ENCODE results near the gene FITM1. TPM values are rescaled to one million over a fixed set of nuclear protein-coding genes. Genes with fewer than 3 reads are reported as not detected.

The FITM1 gene
- total RNA-seq, 1 donor from 2014 or later = 1.0 TPM

DNA sequence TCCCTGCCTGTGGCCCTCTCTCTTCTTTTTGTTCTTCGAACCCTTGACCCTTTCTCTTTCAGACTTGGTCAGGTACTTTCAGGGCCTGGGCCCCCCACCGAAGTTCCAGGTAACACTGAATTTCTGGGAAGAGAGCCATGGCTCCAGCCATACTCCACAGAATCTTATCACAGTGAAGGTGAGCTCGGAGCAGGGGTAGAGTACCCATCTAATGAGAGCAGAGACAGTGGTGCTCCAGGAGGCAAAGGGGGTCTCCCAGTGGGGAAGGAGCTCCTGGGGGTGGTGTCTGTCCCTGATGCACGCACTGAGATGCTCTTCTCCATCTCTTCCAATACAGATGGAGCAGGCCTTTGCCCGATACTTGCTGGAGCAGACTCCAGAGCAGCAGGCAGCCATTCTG lies 35.3 kb downstream of the FITM1 start:
- Mint-ChIP-seq H3K4me3 (ENCODE audit: low read depth) (no peak overlapping the region), H3K36me3 (ENCODE audit: low read depth) (peaks cover 89% of the 10 kb centered on the region), H3K27me3 (ENCODE audit: low read depth) (no peaks in the 10 kb centered on the region), H3K9me3 (no peaks in the 10 kb centered on the region), H3K27ac (no peak overlapping the region), H3K4me1 (ENCODE audit: low read depth) (peaks cover 42% of the 10 kb centered on the region)
- no peak for DNase-seq (ENCODE audit: low spot score)
- intact Hi-C loops (cut with micrococcal nuclease) = no loop called here

DNA sequence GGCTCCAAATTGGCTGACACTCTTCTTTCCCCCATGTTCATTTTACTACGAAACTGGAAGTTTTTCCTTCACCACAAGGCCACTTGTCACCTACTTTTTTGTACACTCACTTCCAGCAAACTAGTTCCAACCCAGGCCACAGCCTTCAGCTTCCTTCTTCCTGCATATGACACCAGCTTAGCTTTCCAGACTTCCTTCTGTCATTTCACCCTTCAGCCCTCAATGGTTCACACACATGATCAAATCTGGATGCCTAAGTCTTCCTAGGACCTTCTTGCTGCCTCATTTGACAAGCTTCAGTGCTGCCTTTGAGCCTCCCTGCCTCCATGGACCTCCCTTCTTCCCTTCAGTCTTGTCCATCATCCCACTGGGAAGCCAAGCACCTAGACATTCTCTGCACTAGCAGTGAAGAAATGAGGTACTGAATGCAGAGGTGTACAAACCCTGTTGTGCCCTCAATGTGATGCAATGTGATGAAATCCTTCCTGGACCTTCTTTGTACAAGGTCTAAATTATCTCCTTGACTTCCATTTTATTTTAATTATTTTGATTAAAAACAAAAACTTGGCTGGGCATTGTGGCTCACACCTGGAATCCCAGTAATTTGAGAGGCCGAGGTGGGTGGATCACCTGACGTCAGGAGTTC lies 37.1 kb downstream of the FITM1 start:
- Mint-ChIP-seq H3K9me3 (no peaks in the 10 kb centered on the region), H3K36me3 (ENCODE audit: low read depth) (peaks cover 86% of the 10 kb centered on the region), H3K4me1 (ENCODE audit: low read depth) (peaks cover 40% of the 10 kb centered on the region), H3K27ac (peak overlapping the region; percentile 74), H3K4me3 (ENCODE audit: low read depth) (no peak overlapping the region), H3K27me3 (ENCODE audit: low read depth) (no peaks in the 10 kb centered on the region)
- intact Hi-C loops (cut with micrococcal nuclease) = no loop called here
- no peak for DNase-seq (ENCODE audit: low spot score)

DNA sequence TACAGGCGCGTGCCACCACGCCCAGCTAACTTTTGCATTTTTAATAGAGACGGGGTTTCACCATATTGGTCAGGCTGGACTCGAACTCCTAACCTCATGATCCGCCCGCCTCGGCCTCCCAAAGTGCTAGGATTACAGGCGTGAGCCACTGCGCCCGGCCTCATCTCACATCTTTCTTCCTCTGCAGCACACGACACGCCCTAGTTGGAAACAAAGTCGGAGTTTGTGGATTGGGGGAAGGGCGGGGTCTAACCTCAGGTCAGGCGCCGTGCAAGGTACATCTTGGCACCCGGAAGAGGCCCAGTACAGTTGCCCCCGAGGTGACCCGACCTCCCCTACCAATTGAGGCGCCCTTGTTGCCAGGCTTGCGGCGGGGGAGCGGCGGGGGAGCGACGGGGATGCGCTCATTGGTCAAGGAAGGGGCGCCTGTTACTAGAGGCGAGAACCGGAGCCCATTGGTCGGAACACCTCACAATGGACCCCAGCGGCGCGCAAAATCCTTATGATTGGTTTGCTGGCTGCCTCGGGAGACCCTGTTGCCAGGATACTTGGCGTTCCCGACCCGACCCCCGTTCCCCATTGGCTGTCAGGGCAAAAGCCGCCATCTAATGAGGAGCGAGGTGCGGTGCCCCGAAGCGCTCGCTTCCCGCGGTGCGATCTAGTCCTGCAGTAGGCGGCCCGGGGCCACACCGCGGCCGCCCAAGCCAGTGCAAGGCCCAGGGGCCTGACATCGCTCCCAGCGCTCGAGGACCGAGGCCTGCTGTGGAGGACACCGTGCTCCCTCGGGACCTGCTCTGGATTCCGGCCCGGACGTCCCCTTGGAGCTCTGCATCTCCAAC lies 41.2 kb downstream of the FITM1 start, which contains the start of gene REC8:
TSS of gene REC8 (plus strand) at position 659 of the 839 bp plus-strand sequence. CDS start 473 bp downstream, outside the sequence.
- Mint-ChIP-seq H3K4me3 (ENCODE audit: low read depth) (peak within 1 kb of the TSS; percentile 69), H3K4me1 (ENCODE audit: low read depth) (peaks cover 27% of the 10 kb centered on the region), H3K36me3 (ENCODE audit: low read depth) (peaks cover 70% of the 10 kb centered on the region), H3K27me3 (ENCODE audit: low read depth) (no peaks in the 10 kb centered on the region), H3K9me3 (no peaks in the 10 kb centered on the region), H3K27ac (peak within 1 kb of the TSS; percentile 58)
- peak; percentile 41 for DNase-seq (ENCODE audit: low spot score)
- intact Hi-C loops (cut with micrococcal nuclease) = no loop called here

DNA sequence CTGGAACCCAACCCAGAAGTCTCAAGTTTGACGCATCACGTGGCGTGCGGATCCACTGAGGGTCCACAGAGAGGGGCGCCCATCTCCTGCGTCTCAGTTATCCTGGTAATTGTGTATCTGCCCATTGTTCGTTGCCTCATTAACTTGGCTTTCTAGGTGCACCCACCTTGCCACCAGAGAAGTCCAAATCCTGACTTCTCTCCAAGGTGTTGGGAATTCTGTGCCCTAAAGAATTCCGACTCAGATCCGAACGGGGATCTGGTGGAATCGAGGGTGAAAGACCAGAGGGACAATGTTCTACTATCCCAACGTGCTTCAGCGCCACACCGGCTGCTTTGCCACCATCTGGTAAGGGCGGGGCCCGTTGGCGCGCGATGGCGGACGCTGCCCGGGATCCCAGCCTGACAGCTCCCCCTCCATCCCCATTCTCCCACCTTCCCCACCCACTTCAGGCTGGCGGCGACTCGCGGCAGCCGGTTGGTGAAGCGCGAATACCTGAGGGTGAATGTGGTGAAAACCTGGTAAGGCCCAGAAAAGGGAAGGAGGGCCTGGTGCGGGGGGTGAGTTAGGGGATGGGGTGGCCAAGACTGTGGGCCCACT lies 41.9 kb downstream of the FITM1 start:
- Mint-ChIP-seq H3K9me3 (no peaks in the 10 kb centered on the region), H3K4me1 (ENCODE audit: low read depth) (peaks cover 24% of the 10 kb centered on the region), H3K27me3 (ENCODE audit: low read depth) (no peaks in the 10 kb centered on the region), H3K27ac (no peak overlapping the region), H3K4me3 (ENCODE audit: low read depth) (peak overlapping the region; percentile 60), H3K36me3 (ENCODE audit: low read depth) (peaks cover 70% of the 10 kb centered on the region)
- intact Hi-C loops (cut with micrococcal nuclease) = no loop called here
- no peak for DNase-seq (ENCODE audit: low spot score)

DNA sequence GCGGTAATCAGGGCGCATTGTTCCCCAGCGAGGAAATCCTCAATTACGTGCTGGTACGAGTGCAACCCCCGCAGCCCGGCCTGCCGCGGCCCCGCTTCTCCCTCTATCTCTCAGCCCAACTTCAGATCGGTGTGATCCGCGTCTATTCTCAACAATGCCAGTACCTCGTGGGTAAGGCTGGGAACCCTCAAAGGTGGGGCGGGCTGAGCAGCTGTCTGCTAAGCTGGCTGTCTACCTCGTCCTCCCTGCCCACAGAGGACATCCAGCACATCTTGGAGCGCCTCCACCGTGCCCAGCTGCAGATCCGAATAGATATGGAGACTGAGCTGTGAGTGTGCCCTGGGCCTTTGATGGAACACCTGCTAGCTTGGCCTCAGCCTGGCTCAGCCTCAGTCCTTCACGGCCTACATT lies 42.4 kb downstream of the FITM1 start:
- intact Hi-C loops (cut with micrococcal nuclease) = no loop called here
- H3K4me1 Mint-ChIP-seq (ENCODE audit: low read depth) = peaks cover 21% of the 10 kb centered on the region
- H3K27ac Mint-ChIP-seq = no peak overlapping the region
- no peak for DNase-seq (ENCODE audit: low spot score)
- H3K9me3 Mint-ChIP-seq = no peaks in the 10 kb centered on the region
- H3K36me3 Mint-ChIP-seq (ENCODE audit: low read depth) = peaks cover 69% of the 10 kb centered on the region
- H3K4me3 Mint-ChIP-seq (ENCODE audit: low read depth) = no peak overlapping the region
- H3K27me3 Mint-ChIP-seq (ENCODE audit: low read depth) = no peaks in the 10 kb centered on the region

DNA sequence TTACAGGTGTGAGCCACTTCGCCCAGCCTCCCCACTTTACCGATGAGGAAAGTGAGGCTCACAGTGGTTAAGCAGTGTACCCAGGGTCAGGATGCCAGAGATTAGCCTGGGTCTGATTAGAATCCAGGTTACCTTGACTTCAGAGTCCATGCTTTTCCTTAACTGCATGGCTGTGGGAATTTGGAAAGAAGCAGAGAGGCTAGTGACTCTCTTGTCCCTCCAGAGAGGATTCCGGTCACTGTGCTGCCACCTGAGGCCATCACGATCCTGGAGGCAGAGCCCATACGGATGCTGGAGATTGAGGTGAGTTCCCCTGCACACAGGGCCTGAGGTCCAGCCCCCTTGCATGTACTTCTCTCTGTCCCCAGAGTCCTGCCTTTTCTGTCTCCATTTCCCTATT lies 46.1 kb downstream of the FITM1 start:
- intact Hi-C loops (cut with micrococcal nuclease) = no loop called here
- DNase-seq (ENCODE audit: low spot score) = no peak
- peaks cover 67% of the 10 kb centered on the region for H3K36me3 Mint-ChIP-seq (ENCODE audit: low read depth)
- no peak overlapping the region for H3K4me3 Mint-ChIP-seq (ENCODE audit: low read depth)
- peaks cover 7% of the 10 kb centered on the region for H3K4me1 Mint-ChIP-seq (ENCODE audit: low read depth)
- no peaks in the 10 kb centered on the region for H3K27me3 Mint-ChIP-seq (ENCODE audit: low read depth)
- H3K9me3 Mint-ChIP-seq = no peaks in the 10 kb centered on the region
- no peak overlapping the region for H3K27ac Mint-ChIP-seq

DNA sequence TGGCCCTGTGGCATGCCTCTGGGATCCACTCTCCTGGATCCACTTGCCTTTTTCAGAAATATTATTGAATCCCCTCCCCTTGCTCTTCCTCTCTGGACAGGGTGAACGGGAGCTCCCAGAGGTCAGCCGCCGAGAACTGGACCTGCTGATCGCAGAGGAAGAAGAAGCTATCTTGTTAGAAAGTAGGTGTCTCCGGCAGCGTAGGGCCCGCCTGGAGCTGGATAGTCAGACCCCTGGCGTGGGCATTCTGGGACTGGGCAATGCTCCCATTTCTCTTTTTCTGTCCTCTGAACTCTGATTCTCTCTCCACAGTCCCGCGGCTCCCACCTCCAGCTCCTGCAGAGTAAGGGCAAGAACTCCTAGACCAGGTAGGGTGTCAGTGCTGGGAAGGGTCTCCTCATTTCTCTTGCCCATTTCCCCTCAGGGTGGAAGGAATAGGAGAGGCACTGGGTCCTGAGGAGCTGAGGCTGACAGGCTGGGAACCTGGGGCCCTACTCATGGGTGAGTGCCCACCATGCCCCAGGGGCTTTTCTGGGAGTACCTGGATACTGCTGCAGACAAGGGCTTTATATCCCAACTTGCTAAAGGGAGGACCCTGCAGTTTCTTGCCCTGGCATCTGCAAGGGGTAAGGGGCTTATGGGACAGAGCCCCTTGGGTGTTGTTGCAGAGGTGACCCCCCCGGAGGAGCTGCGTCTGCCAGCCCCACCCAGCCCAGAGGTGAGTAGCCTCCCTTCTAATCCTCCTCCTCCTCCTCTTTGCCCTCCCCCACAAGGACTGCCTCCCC lies 46.8 kb downstream of the FITM1 start:
- Mint-ChIP-seq H3K27ac (no peak overlapping the region), H3K27me3 (ENCODE audit: low read depth) (no peaks in the 10 kb centered on the region), H3K4me1 (ENCODE audit: low read depth) (peaks cover 6% of the 10 kb centered on the region), H3K9me3 (no peaks in the 10 kb centered on the region), H3K4me3 (ENCODE audit: low read depth) (no peak overlapping the region), H3K36me3 (ENCODE audit: low read depth) (peaks cover 70% of the 10 kb centered on the region)
- intact Hi-C loops (cut with micrococcal nuclease) = no loop called here
- no peak for DNase-seq (ENCODE audit: low spot score)

DNA sequence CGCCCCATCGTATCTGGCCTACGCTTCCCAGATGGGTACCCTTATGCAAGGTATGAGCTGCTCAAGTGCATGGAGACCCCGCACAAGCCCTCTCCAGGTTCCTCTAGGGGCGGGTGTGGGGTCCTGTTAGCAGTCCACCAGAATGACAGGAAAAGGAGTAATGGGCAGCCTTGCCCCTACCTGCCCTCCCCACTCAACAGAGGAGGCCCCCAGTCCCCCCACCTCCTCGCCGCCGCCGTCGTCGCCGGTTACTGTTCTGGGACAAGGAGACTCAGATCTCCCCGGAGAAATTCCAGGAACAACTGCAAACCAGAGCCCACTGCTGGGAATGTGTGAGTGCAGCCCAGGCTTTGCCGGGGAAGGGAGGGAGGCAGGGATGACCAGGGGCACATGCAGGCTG lies 47.4 kb downstream of the FITM1 start:
- intact Hi-C loops (cut with micrococcal nuclease) = no loop called here

DNA sequence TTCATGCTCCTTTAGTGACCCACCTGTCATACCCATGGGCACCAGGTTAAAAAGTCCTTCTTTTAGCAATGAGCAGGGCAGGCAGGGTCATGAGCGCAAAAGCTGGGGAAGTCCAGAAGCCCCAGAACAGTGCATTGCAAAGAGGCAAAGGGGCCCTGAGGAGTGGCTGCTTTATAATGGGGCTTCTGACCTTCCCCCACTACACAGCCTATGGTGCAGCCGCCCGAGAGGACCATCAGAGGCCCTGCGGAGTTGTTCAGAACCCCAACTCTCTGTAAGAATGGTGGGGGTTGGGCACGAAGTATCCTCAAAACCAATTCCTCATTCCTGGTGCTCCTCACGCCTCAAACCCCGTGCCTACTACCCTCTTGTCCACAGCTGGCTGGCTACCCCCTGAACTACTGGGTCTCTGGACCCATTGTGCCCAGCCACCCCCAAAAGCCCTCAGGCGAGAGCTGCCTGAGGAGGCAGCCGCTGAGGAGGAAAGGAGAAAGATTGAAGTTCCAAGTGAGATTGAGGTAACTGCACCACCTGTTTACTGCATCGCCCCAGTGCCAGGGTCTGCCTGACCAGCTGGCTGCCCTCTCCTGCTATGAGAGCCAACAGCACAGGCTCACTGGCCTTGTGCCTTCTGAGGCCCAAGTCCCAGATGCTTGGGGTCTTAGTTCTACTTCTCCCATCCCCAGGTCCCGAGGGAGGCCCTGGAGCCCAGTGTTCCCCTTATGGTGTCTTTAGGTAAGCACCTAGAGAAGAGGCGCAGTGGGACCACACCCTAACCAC lies 48.1 kb downstream of the FITM1 start:
- H3K9me3 Mint-ChIP-seq = no peaks in the 10 kb centered on the region
- DNase-seq (ENCODE audit: low spot score) = no peak
- no peaks in the 10 kb centered on the region for H3K27me3 Mint-ChIP-seq (ENCODE audit: low read depth)
- no peak overlapping the region for H3K27ac Mint-ChIP-seq
- peaks cover 4% of the 10 kb centered on the region for H3K4me1 Mint-ChIP-seq (ENCODE audit: low read depth)
- intact Hi-C loops (cut with micrococcal nuclease) = no loop called here
- H3K36me3 Mint-ChIP-seq (ENCODE audit: low read depth) = peaks cover 73% of the 10 kb centered on the region
- H3K4me3 Mint-ChIP-seq (ENCODE audit: low read depth) = no peak overlapping the region

More for the DNA sequence above, 47.4 kb downstream of the FITM1 start:
- DNase-seq (ENCODE audit: low spot score) = no peak
- Mint-ChIP-seq H3K27me3 (ENCODE audit: low read depth) (no peaks in the 10 kb centered on the region), H3K36me3 (ENCODE audit: low read depth) (peaks cover 73% of the 10 kb centered on the region), H3K4me3 (ENCODE audit: low read depth) (no peak overlapping the region), H3K9me3 (no peaks in the 10 kb centered on the region), H3K4me1 (ENCODE audit: low read depth) (peaks cover 6% of the 10 kb centered on the region), H3K27ac (no peak overlapping the region)

DNA sequence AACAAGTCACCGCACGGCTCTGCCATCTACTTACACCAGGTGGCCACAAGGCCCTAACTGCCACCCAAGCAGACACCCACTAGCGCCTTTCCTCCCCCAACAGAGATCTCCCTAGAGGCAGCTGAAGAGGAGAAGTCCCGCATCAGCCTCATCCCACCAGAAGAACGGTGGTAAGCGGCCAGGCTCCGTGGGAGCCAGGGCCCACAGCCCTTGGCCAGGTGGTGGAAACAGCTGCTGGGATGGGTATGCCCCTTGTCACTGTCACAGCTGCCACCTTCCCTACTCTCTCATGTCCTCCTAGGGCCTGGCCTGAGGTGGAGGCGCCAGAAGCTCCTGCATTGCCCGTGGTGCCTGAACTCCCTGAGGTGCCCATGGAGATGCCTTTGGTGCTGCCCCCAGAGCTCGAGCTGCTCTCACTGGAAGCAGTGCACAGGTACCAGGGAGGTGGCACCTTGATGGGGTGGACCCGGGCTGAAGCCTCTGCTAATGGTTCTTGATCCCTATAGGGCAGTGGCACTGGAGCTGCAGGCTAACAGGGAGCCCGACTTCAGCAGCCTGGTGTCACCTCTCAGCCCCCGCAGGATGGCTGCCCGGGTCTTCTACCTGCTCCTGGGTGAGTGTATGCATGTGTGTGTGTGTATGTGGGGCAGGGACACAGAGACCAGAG lies 49.0 kb downstream of the FITM1 start:
- Mint-ChIP-seq H3K27ac (no peak overlapping the region), H3K36me3 (ENCODE audit: low read depth) (peaks cover 75% of the 10 kb centered on the region), H3K27me3 (ENCODE audit: low read depth) (no peaks in the 10 kb centered on the region), H3K9me3 (no peaks in the 10 kb centered on the region), H3K4me3 (ENCODE audit: low read depth) (no peak overlapping the region), H3K4me1 (ENCODE audit: low read depth) (peaks cover 4% of the 10 kb centered on the region)
- no peak for DNase-seq (ENCODE audit: low spot score)
- intact Hi-C loops (cut with micrococcal nuclease) = no loop called here

DNA sequence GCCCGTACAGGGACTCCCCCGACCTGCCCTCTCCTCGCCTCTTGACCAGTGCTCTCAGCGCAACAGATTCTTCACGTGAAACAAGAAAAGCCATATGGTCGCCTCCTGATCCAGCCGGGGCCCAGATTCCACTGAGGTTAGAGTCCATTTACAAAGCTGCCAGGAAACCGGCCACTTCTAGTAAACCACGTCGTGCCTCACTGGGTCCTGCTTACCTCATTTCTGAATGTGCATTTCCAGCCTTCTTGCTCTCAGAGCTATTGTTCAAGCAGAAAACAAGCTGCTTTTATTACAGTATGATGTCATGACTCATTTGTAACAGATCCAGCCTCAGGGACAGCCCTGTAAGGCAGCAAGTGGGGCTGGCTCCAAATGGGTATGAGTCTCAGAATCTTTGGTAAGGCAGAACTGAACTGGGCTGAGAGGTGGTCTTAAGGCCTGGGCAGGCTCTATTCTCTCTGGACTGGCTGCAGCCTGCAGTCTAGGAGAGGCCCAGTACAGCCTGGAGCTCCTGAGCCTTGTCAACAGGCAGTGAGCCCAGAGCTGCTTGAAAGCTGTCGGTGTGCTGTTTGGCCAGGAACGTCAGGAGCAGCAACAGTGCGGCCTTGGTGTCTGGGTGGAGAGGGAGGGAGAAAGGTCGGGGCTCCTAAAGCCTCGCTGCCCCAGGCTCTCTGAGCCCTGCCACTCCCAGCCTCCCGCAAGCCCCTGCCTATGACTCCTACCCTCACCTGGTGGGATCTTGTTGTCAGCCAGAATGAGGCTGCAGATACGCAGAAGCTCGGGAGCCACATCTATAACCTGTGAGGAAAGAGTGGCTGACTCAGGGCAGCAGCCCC lies 49.7 kb downstream of the FITM1 start:
- DNase-seq (ENCODE audit: low spot score) = no peak
- no peak overlapping the region for H3K27ac Mint-ChIP-seq
- intact Hi-C loops (cut with micrococcal nuclease) = no loop called here
- no peaks in the 10 kb centered on the region for H3K9me3 Mint-ChIP-seq
- H3K4me3 Mint-ChIP-seq (ENCODE audit: low read depth) = no peak overlapping the region
- no peaks in the 10 kb centered on the region for H3K27me3 Mint-ChIP-seq (ENCODE audit: low read depth)
- peaks cover 73% of the 10 kb centered on the region for H3K36me3 Mint-ChIP-seq (ENCODE audit: low read depth)
- H3K4me1 Mint-ChIP-seq (ENCODE audit: low read depth) = peaks cover under 1% of the 10 kb centered on the region
